ENCODE measurements around the gene PTX4. TPM values are rescaled to one million over a fixed set of nuclear protein-coding genes. Genes with fewer than 3 reads are reported as not detected.
A peak's percentile ranks its signal among the peaks of the same experiment; 100 is the strongest.

The PTX4 gene
- total and polyA plus RNA-seq, 9 of the 15 experiments (the other 6 are each of a cell fraction or from before 2014, with no cell fraction given) = 0.11 TPM; not detected in 8

DNA sequence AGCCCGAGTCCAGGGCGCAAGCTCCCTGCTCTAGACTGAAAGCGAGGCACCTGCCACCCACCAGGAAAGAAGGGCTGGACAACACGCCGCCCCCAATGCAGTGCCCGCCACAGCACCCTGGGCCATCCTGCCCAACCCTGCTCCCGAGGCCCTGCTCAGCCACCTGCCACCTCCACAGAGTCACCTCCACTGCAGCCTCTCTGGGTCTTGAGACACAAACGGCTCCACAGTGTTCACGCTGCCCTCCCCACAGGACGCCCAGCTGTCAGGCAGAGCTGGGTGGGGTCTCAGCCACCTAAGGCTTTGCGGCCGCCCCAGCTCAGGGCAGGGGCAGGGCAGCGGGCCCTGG lies 23.2 kb downstream of the PTX4 start:
- Histone ChIP-seq H4K20me1 (replicated peaks; ENCODE audit: control insufficient read depth, insufficient read depth, low read length) (peaks cover 8% of the 10 kb centered on the region; the same call in 1 of the 2 replicates), H3K4me1 (replicated peaks in 1 of 2; ENCODE audit: control insufficient read depth in 2 of 2, insufficient read depth in 2 of 2, low read length in 2 of 2) (peaks cover 5 to 42% of the 10 kb centered on the region in 2 experiments; a peak in 3 of 5 replicates), H3K79me2 (ENCODE audit: control insufficient read depth, insufficient read depth, low read length) (peaks cover 38% of the 10 kb centered on the region), H3K4me2 (ENCODE audit: insufficient read depth, low read length) (no peak overlapping the region), H2AFZ (ENCODE audit: low read depth, low read length) (no peak overlapping the region), H3K36me3 (ENCODE audit: control insufficient read depth, insufficient read depth, low read length) (peaks cover 27% of the 10 kb centered on the region; the same call in 2 of the 3 replicates), H3K9ac (ENCODE audit: insufficient read depth in 1 of 2, low read depth in 2 of 2, low read length in 2 of 2) (peak overlapping the region in 1 of 2 experiments; percentile 40; a peak in 1 of 4 replicates), H3K9me1 (ENCODE audit: control insufficient read depth, insufficient read depth, low read length) (peaks cover 3% of the 10 kb centered on the region), H3K27me3 (ENCODE audit: control insufficient read depth in 2 of 2, insufficient read depth in 2 of 2, low read length in 2 of 2) (no peaks in the 10 kb centered on the region), H3K4me3 (no peak overlapping the region), H3K9me3 (replicated peaks; ENCODE audit: control insufficient read depth, insufficient read depth, low read depth, low read length) (no peaks in the 10 kb centered on the region), H3K27ac (ENCODE audit: extremely low read depth, low read depth, low read length) (no peak overlapping the region)
- intact Hi-C loops (cut with micrococcal nuclease) = no loop called here
- 92% methylated on average over 11 of the region's 13 CpGs for WGBS (ENCODE audit: insufficient coverage, low coverage, missing lambda C conversion rate)
- BruUV-seq (replicated peaks) = no TSS peak
- ATAC-seq (no peak), DNase-seq (ENCODE audit: extremely low read depth in 1 of 4, low spot score in 3 of 4) (no peak), FAIRE-seq (no peak)
- ChIA-PET CTCF (ENCODE audit: low intra/inter-chr PET ratio) (no interaction called here), POLR2A (interaction anchor here (0.6 to 1.0 kb wide), 3 partner anchors 11 to 22 kb away, joined by 3 to 4 read pairs (median 3); no protein-coding TSS in a partner anchor)
- TF ChIP-seq GTF2A2 (tag; IDR thresholded peaks at IDR 0.05) (no peak), ZNF79 (CRISPR knock-in tag; IDR thresholded peaks at IDR 0.05; ENCODE audit: low read depth) (no peak), SREBF1 (IDR thresholded peaks at IDR 0.05; ENCODE audit: borderline replicate concordance, low read depth, low read length) (no peak), ETV5 (CRISPR knock-in tag; IDR thresholded peaks at IDR 0.05; ENCODE audit: low read depth) (no peak), RAD51 (IDR thresholded peaks at IDR 0.05; ENCODE audit: borderline replicate concordance, low read depth) (no peak), TAL1 (IDR thresholded peaks at IDR 0.05) (no peak), CBX1 (IDR thresholded peaks at IDR 0.05; ENCODE audit: low read depth) (no peak), GATAD2B (IDR thresholded peaks at IDR 0.05; ENCODE audit: borderline replicate concordance) (no peak)
- in situ Hi-C loops (cut with MboI) = no loop called here
